Choroid plexus epithelial cell (primary cell): ENCODE results near the gene STARD13.

Source experiments
- DNase-seq: peaks from one replicate; pipeline ENCODE4 v3.0.0-alpha.2; 2010; ENCODE audit warnings: low read depth
- H3K4me3 ChIP-seq: 2 replicates; pipeline ENCODE4 v1.5.1; 2011; ENCODE audit warnings: low read depth, mild to moderate bottlenecking, control low read depth, low read length, moderate library complexity
- TF ChIP-seq, protein P1 (sequence below): conservative IDR thresholded peaks from 2 replicates; pipeline ENCODE4 v1.5.1; 2011; ENCODE audit warnings: low read depth, mild to moderate bottlenecking, control low read depth, inconsistent platforms, low read length, moderate library complexity

STARD13 gene

DNA sequence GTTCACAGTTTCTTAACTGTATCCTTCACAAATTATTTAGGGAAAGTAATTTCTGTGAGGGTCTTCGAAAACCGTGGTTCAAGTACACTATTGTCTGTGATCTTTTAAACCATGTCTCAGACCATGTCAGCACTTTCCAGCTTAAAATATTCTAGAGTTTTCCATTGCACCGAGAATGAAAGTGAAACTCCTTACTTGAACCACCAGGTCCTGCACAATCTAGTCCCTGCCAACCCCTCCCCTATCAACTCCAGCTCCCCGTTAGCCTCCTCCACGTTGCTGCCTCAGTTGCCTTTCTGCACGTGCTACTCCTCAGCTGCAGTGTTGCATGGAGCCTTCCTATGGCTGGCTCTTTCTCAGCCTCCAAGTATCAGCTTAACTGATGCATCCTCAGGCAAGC lies 7.2 kb upstream of the STARD13 start:
- DNase-seq = no peak
- TF ChIP-seq, protein P1, sequence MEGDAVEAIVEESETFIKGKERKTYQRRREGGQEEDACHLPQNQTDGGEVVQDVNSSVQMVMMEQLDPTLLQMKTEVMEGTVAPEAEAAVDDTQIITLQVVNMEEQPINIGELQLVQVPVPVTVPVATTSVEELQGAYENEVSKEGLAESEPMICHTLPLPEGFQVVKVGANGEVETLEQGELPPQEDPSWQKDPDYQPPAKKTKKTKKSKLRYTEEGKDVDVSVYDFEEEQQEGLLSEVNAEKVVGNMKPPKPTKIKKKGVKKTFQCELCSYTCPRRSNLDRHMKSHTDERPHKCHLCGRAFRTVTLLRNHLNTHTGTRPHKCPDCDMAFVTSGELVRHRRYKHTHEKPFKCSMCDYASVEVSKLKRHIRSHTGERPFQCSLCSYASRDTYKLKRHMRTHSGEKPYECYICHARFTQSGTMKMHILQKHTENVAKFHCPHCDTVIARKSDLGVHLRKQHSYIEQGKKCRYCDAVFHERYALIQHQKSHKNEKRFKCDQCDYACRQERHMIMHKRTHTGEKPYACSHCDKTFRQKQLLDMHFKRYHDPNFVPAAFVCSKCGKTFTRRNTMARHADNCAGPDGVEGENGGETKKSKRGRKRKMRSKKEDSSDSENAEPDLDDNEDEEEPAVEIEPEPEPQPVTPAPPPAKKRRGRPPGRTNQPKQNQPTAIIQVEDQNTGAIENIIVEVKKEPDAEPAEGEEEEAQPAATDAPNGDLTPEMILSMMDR = no peak
- no peak overlapping the region for H3K4me3 ChIP-seq

DNA sequence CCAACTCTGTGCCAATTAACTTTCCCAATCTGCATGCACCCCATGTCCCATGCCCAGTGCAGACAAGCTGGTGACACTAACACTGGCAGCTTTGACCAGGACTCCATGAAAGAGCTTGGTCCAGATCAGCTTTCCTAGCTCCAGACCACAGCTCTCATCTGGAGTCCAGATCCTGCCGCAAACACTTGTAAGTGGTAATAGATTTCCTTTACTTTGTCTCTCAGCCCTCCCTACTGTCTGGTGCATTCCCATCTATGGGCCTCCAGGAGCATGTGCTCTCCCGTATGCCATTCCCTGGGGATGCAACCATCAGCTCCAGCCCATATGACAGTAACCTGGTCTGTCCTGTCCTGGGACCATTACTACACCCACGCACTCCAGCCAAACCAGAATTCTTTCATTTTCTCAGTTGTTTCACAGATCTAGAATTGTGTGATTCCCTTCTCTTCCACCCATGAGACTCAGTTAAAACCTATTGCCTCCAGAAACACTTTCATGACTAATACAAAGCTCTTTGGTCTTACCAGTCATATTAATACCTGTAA lies 4.9 kb upstream of the STARD13 start:
- no peak for DNase-seq
- no peak overlapping the region for H3K4me3 ChIP-seq
- TF ChIP-seq, protein P1 = no peak

DNA sequence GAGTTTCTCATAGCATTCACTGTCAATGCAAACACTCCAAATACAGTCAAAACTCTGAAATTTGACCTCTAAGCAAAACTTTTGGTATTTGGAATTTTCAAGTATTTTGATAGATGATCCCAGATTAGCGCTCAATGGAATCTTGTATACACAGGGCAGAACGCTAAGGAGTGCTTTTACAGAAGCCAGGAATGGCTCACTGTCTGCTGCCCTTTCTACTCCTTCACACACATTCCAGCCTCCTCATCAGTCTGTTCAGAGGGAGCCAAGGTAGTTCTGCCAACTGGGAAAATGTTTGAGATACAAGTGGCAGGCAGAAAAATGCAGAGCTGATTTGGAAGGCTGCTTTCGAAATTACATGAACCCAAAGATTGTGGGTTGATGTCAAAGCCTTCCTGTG lies 4.4 kb upstream of the STARD13 start:
- TF ChIP-seq, protein P1 = no peak
- H3K4me3 ChIP-seq = no peak overlapping the region
- no peak for DNase-seq

DNA sequence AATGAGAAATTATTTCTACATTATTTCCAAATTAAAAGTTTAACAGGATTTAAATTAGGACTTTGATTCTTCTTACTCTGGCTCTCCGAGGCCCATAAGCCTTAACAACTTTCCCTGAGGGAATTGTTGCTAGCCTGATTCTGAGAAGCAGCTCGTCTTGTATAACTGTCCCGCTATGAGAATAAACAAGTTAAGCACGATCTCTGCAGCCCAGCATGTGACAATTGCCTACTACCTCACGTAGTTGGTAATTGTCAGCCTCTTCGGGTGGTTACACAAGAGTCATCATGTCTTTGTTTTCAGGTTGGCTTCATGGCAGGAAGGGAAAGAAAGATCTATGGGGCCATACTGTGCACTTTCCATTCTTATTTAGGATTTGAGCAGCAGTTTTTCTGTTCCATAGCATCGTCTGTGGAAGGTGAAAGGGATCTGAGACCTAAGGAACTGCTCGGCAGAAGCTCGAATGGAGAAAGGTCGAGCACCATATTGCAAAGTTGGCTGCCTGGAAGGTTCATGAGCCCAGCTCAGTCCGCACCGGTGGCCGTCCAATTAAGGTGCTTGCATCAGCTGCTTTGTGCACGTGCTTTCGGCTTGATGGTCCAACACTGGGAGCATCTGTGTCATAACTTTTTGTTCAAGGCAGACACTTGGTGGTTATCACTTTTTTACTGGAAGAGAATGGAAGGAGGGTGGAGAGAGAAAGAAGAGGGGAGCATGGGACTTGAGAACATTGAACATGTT lies 1.8 kb upstream of the STARD13 start:
- TF ChIP-seq, protein P1 = no peak
- no peak for DNase-seq
- no peak overlapping the region for H3K4me3 ChIP-seq

DNA sequence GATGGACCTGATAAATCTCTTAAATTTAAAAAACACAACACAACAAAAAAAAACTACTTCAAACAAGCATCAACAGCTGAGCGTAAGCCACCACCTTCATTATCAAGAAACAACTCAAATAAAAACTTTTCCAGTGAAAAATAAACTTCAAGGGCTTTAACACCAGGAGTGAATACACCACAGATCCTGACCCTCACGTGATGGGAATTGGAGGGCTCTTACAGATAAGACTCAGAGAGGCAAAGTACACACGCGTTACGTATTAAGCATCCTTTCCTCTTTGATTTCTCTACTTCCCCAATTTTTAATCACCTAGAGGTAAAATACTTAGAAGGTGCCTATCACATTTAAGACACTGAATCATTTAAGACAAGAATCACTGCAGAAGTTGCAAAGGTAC lies 573 bp upstream of the STARD13 start:
- DNase-seq = peak; percentile 47
- TF ChIP-seq, protein P1 = no peak
- H3K4me3 ChIP-seq = peak overlapping the region; percentile 82

DNA sequence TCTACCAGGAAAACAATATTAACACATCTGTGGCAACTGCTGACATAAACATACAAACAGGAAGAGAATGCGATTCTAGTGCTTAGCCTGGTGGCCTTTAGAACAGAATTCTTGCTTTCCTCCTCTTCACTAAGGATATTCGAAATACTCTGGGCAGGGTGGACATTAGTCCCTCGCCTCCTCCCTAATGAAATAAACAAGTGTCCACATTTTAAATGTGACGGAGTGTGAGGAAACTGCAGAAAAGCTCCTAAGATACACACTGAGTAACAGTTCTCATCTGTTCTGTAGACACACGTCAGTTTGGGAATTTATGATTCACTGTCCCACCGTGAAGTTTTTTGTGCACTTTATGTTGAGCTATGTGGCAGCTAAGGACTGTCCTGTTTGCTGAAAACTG lies 639 bp downstream of the STARD13 start:
- peak; percentile 46 for DNase-seq
- peak overlapping the region; percentile 82 for H3K4me3 ChIP-seq

More for the DNA sequence above, 639 bp downstream of the STARD13 start:
- TF ChIP-seq, protein P1 = no peak
